HG02678 (cell line): ENCODE measurements around the gene ADNP2.
"Not testable (repeated sequence)": the region's sequence is repeated elsewhere in the genome, so short reads cannot be mapped to it uniquely, and the experiment has no call there.

Experiments
- ATAC-seq: cut with Tn5 transposase; IDR thresholded peaks from one replicate; pipeline ENCODE4 v1.9.1; 2021; ENCODE audit warnings: mild to moderate bottlenecking, moderate library complexity; ENCODE audit not compliant: unreplicated experiment

The ADNP2 gene

GRCh38 chr18:80143881-80144280 lies 34.8 kb downstream of the ADNP2 start:
- no peak for ATAC-seq

GRCh38 chr18:80145196-80145804 lies 36.2 kb downstream of the ADNP2 start:
- ATAC-seq = no peak

GRCh38 chr18:80147037-80147417 lies 38.0 kb downstream of the ADNP2 start:
- peak; percentile 38 for ATAC-seq

- ATAC-seq = peak; percentile 80
Observed at GRCh38 chr18:80147418-80148325, 38.6 kb downstream of the ADNP2 start.

GRCh38 chr18:80148326-80149199 lies 39.5 kb downstream of the ADNP2 start:
- peak; percentile 7 for ATAC-seq

GRCh38 chr18:80149667-80150066 lies 40.6 kb downstream of the ADNP2 start:
- ATAC-seq = no peak

GRCh38 chr18:80154293-80154692 lies 45.2 kb downstream of the ADNP2 start:
- peak; percentile 74 for ATAC-seq

GRCh38 chr18:80157708-80158343 lies 48.8 kb downstream of the ADNP2 start:
- ATAC-seq = no peak

GRCh38 chr18:80158365-80158764 lies 49.3 kb downstream of the ADNP2 start:
- ATAC-seq = no peak

GRCh38 chr18:80159713-80160636 lies 50.9 kb downstream of the ADNP2 start:
- ATAC-seq = no peak

- no peak for ATAC-seq
Observed at GRCh38 chr18:80161781-80162417, 52.8 kb downstream of the ADNP2 start.

GRCh38 chr18:80163183-80163582 lies 54.1 kb downstream of the ADNP2 start:
- ATAC-seq = no peak

GRCh38 chr18:80164727-80165355 lies 55.8 kb downstream of the ADNP2 start:
- ATAC-seq = not testable (repeated sequence)

- ATAC-seq = no peak
Observed at GRCh38 chr18:80166240-80166639, 57.2 kb downstream of the ADNP2 start.

GRCh38 chr18:80166725-80167124 lies 57.7 kb downstream of the ADNP2 start:
- ATAC-seq = no peak

GRCh38 chr18:80167331-80167730 lies 58.3 kb downstream of the ADNP2 start:
- ATAC-seq = no peak

- no peak for ATAC-seq
Observed at GRCh38 chr18:80167931-80168330, 58.9 kb downstream of the ADNP2 start.

- no peak for ATAC-seq
Observed at GRCh38 chr18:80168346-80168745, 59.3 kb downstream of the ADNP2 start.

- no peak for ATAC-seq
Observed at GRCh38 chr18:80168982-80169381, 59.9 kb downstream of the ADNP2 start.
